Heart left ventricle (tissue), 16 donors: Measurements from ENCODE around the gene ESYT2. TPM values are rescaled to one million over a fixed set of nuclear protein-coding genes. Genes with fewer than 3 reads are reported as not detected.

ENCODE experiments used
- ATAC-seq, 4 donors: fragments of 200-7000 bp; cut with Tn5 transposase; one replicate each; pipeline ENCODE4 v1.9.1; 2020 to 2022; ENCODE audit warnings: moderate library complexity in 4 of 4, mild to moderate bottlenecking in 3 of 4, moderate number of reproducible peaks in 1 of 4
- DNase-seq, 5 donors: peaks; one replicate each; pipeline ENCODE4 v3.0.0-alpha.2; 2020
- H3K27ac ChIP-seq, 12 donors: fragments of 200-600 bp; sonication (generic) in 4 of 12; one replicate each; pipeline versions ENCODE4 v1.5.0 to v1.8.0; 2016 to 2022; ENCODE audit warnings: mild to moderate bottlenecking in 2 of 12
- H3K27me3 ChIP-seq, 9 donors: fragments of 200-600 bp; sonication (generic) in 2 of 9; one replicate each; pipeline versions ENCODE4 v1.5.1 to v1.8.0; 2016 to 2022; ENCODE audit warnings: mild to moderate bottlenecking in 3 of 9
- H3K36me3 ChIP-seq, 9 donors: fragments of 200-600 bp; sonication (generic) in 2 of 9; one replicate each; pipeline versions ENCODE4 v1.5.0 to v1.8.0; 2018 to 2022; ENCODE audit warnings: mild to moderate bottlenecking in 2 of 9
- H3K4me1 ChIP-seq, 12 donors: fragments of 200-600 bp; sonication (generic) in 4 of 12; one replicate each; pipeline versions ENCODE4 v1.5.0 to v1.8.0; 2016 to 2022; ENCODE audit warnings: mild to moderate bottlenecking in 3 of 12
- H3K4me3 ChIP-seq, 12 donors: fragments of 200-600 bp; sonication (generic) in 4 of 12; one replicate each; pipeline versions ENCODE4 v1.5.0 to v1.8.0; 2017 to 2022; ENCODE audit warnings: mild to moderate bottlenecking in 9 of 12, moderate library complexity in 4 of 12
- H3K9me3 ChIP-seq, 12 donors: fragments of 200-600 bp; sonication (generic) in 4 of 12; one replicate each; pipeline versions ENCODE4 v1.5.0 to v1.8.0; 2016 to 2022; ENCODE audit warnings: mild to moderate bottlenecking in 1 of 12
- POLR2A ChIP-seq, 2 donors: fragments of 450-650 bp; IDR thresholded peaks; one replicate each; pipeline ENCODE4 v1.6.1; 2017; ENCODE audit warnings: antibody characterized with exemption in 2 of 2, mild to moderate bottlenecking in 2 of 2, moderate library complexity in 2 of 2
- WGBS, 4 donors: extraction: QIAGEN DNeasy Blood & Tissue Kit in 2 of 4; methylation state at CpG; one replicate each; pipeline versions ENCODE4 v1.1.5 to v1.1.7; 2013 to 2018; 5-methylcytosine and 5-hydroxymethylcytosine counted together
- intact Hi-C, 10 donors: fragments of 100-400 bp; cut with DNase I; formaldehyde crosslinking; loops; one replicate each; pipeline versions ENCODE4 v1.11.1 to v1.14.2; 2022
- polyA plus RNA-seq, 2 donors: library from polyadenylated mRNA; stranded (reverse); fragments of 200-250 nt; gene quantifications; one replicate each; pipeline ENCODE4 v1.2.3, GENCODE V29; 2013
- total RNA-seq, 9 donors: library from RNA; depleted of rRNA in 2 of 9; stranded (reverse); fragments of >200 nt in 2 of 9; fragmentation: NEBNext Ultra II Directional in 3 of 9; extraction: Animal tissue kit (Norgen Biotek cat#: 25700) in 3 of 9; gene quantifications; one replicate each; pipeline versions ENCODE4 v1.1.0 to v1.2.4, GENCODE V29; 2016 to 2023
- TF ChIP-seq, protein P1 (sequence below), 12 donors: fragments of 200-600 bp; sonication (generic) in 4 of 12; IDR thresholded peaks; one replicate each; pipeline versions ENCODE4 v1.5.0 to v1.8.0; 2018 to 2022; ENCODE audit warnings: antibody characterized with exemption in 12 of 12, mild to moderate bottlenecking in 5 of 12
- donor health status: ischemic (EF 13 %, LVEDD 7.1; RV severe dilation, severe dysfunction).
- donor health status: healthy with polysubstance abuse.
- donor health status: DM: no; HTN: yes; CAD: no.
- donor health status: DM: no; HTN: no; CAD: no.
- donor health status: ischemic (EF 25% LVEDD 6.9; RV normal size, moderate dysfunction).
- donor health status: ischemic (EF 25% LVEDD 5.7; RV mildly dilated, moderate dysfunction).
- donor health status: healthy.
- donor health status: DM: yes; HTN: yes; CAD: no.
- donor health status: ischemic (EF 35%, LVEDD 5.7; RV mildly dilated, moderate dysfunction).
- donor health status: nonischemic (EF 11% LVEDD 7.7; RV severe dilation, severe dysfunction).
- donor health status: DM: yes; HTN: yes; CAD: no.
- donor health status: PGD.
- donor health status: ischemic (EF 29% LVEDD 5.4; RV normal size, mild dysfunction).
- donor health status: nonischemic (EF 23%, LVEDD 6.1; RV moderate dilation, normal function).

The ESYT2 gene
- total and polyA plus RNA-seq, 11 donors = 16.2 to 91.8 (median 49.8) TPM

- H3K4me3 ChIP-seq = no peak overlapping the region
- intact Hi-C loops = no loop called here
- peak overlapping the region; percentile 8 to 84 (median 46) for H3K27ac ChIP-seq
- peaks cover 12 to 62% (median 37%) of the 10 kb centered on the region in 12 donors for H3K4me1 ChIP-seq
- TF ChIP-seq POLR2A (IDR thresholded peaks at IDR 0.05) = no peak
- TF ChIP-seq, protein P1, sequence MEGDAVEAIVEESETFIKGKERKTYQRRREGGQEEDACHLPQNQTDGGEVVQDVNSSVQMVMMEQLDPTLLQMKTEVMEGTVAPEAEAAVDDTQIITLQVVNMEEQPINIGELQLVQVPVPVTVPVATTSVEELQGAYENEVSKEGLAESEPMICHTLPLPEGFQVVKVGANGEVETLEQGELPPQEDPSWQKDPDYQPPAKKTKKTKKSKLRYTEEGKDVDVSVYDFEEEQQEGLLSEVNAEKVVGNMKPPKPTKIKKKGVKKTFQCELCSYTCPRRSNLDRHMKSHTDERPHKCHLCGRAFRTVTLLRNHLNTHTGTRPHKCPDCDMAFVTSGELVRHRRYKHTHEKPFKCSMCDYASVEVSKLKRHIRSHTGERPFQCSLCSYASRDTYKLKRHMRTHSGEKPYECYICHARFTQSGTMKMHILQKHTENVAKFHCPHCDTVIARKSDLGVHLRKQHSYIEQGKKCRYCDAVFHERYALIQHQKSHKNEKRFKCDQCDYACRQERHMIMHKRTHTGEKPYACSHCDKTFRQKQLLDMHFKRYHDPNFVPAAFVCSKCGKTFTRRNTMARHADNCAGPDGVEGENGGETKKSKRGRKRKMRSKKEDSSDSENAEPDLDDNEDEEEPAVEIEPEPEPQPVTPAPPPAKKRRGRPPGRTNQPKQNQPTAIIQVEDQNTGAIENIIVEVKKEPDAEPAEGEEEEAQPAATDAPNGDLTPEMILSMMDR (IDR thresholded peaks at IDR 0.05) = no peak
- H3K27me3 ChIP-seq = no peaks in the 10 kb centered on the region
- peaks cover 0 to 24% (median 9%) of the 10 kb centered on the region in 9 donors for H3K36me3 ChIP-seq
- peak; percentile 18 to 61 (median 44) for ATAC-seq
- no peak for DNase-seq
- no peaks in the 10 kb centered on the region for H3K9me3 ChIP-seq
- WGBS, 4 donors = 87 to 90% (median 88%) methylated on average over 8 of the region's 8 CpGs
Measured at GRCh38 chr7:158811461-158811860, 17.8 kb downstream of the ESYT2 start.

- H3K27me3 ChIP-seq = no peaks in the 10 kb centered on the region
- peaks cover 8 to 59% (median 31%) of the 10 kb centered on the region in 12 donors for H3K4me1 ChIP-seq
- DNase-seq = no peak
- 96% methylated on average over 5 of the region's 5 CpGs for WGBS, 4 donors
- intact Hi-C loops = no loop called here
- ATAC-seq = no peak
- TF ChIP-seq POLR2A (IDR thresholded peaks at IDR 0.05) = no peak
- TF ChIP-seq, protein P1 (IDR thresholded peaks at IDR 0.05) = no peak
- peak overlapping the region in 6 of 12 donors; percentile 8 to 84 (median 58) for H3K27ac ChIP-seq
- no peaks in the 10 kb centered on the region for H3K9me3 ChIP-seq
- peaks cover 0 to 26% (median 9%) of the 10 kb centered on the region in 9 donors for H3K36me3 ChIP-seq
- no peak overlapping the region for H3K4me3 ChIP-seq
Measured at GRCh38 chr7:158810846-158811245, 18.5 kb downstream of the ESYT2 start.

DNA sequence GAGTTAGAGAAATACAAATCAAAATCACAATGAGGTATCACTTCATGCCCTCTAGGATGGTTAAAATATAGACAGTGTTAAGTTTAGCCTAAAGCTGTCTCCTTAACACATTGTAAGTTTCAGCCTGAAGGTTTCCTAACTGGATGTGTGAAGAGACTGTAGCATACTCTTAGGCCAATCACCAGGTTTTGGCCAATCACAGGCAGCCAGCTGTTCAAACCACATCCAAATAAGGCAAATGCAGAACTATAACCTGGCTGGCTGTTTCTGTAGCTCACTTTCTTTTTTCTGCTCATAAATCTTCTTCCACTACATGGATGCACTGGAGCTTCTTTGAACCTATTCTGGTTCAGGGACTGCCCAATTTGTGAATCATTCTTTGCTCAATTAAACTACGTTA is 19.7 kb downstream of the ESYT2 start:
- Histone ChIP-seq H3K9me3 (no peaks in the 10 kb centered on the region), H3K4me3 (no peak overlapping the region), H3K27ac (peak overlapping the region in 1 of 12 donors; percentile 82), H3K4me1 (peaks cover 1 to 47% (median 20%) of the 10 kb centered on the region in 12 donors), H3K27me3 (no peaks in the 10 kb centered on the region), H3K36me3 (peaks cover 0 to 31% (median 13%) of the 10 kb centered on the region in 9 donors)
- intact Hi-C loops = no loop called here
- DNase-seq (no peak), ATAC-seq (peak in 1 of 4 donors; percentile 27)
- TF ChIP-seq, protein P1 (IDR thresholded peaks at IDR 0.05) = no peak
- TF ChIP-seq POLR2A (IDR thresholded peaks at IDR 0.05) = no peak
- WGBS, 4 donors = 82 to 96% (median 89%) methylated on average over 1 of the region's 1 CpG

GRCh38 chr7:158808126-158808525 is 21.2 kb downstream of the ESYT2 start:
- no peaks in the 10 kb centered on the region for H3K27me3 ChIP-seq
- H3K4me3 ChIP-seq = no peak overlapping the region
- intact Hi-C loops = no loop called here
- no peaks in the 10 kb centered on the region for H3K9me3 ChIP-seq
- no peak for DNase-seq
- H3K27ac ChIP-seq = peak overlapping the region in 1 of 12 donors; percentile 82
- peaks cover 0 to 31% (median 13%) of the 10 kb centered on the region in 9 donors for H3K36me3 ChIP-seq
- ATAC-seq = no peak
- peaks cover 0 to 43% (median 16%) of the 10 kb centered on the region in 12 donors for H3K4me1 ChIP-seq
- 96 to 98% (median 97%) methylated on average over 18 of the region's 18 CpGs for WGBS, 4 donors
- TF ChIP-seq, protein P1 (IDR thresholded peaks at IDR 0.05) = no peak
- no peak for TF ChIP-seq POLR2A (IDR thresholded peaks at IDR 0.05)
